DOHH2 (cell line): ENCODE results near the gene PYGB.

ENCODE experiments used
- EZH2phosphoT487 ChIP-seq: fragments of 200-600 bp; sonication (generic); IDR thresholded peaks from 2 replicates; pipeline ENCODE4 v1.6.1; 2017; ENCODE audit warnings: borderline replicate concordance, mild to moderate bottlenecking, antibody characterized with exemption, low read length, moderate library complexity, mixed read lengths
- TF ChIP-seq, protein P1 (sequence below): fragments of 200-600 bp; sonication (generic); IDR thresholded peaks from one replicate; pipeline ENCODE4 v1.5.1; 2014; ENCODE audit warnings: antibody characterized with exemption, mild to moderate bottlenecking, low read depth, low read length; ENCODE audit not compliant: poor library complexity, severe bottlenecking

DNA sequence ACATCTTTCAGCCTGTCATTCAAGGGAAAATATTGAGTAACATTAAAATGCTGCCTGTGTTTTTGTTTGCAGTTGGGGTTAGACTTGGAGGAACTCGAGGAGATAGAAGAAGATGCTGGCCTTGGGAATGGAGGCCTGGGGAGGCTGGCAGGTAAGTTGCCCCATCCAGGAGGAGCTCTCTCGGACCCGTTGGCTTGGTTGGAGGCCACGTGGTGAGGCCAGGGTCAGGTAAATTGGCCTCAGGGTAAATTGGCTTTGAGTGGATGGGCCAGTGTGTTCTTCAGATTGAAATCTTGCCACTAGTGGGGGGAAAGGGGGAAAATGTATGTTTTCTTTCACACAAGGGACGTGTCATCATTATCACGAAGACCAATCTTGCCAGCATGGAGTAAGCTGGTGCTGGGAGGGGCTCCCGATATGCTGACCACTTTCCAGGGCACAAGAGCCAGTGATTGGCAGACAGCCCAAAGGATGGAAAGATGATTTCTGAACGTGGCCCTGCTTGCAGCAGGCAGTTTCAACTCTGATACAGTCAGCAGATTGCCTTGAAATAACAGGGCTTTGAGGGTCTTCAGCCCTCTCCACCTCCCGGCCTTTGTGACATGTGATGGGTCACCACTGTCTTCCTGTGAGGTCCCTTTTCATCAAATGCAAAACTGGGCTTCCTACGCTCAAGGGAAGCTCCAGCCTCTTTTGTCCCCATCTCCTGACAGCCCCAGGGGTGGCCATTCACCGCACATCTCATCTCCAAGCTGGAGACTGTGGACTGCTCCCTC lies 21.4 kb downstream of the PYGB start:
- TF ChIP-seq, protein P1, sequence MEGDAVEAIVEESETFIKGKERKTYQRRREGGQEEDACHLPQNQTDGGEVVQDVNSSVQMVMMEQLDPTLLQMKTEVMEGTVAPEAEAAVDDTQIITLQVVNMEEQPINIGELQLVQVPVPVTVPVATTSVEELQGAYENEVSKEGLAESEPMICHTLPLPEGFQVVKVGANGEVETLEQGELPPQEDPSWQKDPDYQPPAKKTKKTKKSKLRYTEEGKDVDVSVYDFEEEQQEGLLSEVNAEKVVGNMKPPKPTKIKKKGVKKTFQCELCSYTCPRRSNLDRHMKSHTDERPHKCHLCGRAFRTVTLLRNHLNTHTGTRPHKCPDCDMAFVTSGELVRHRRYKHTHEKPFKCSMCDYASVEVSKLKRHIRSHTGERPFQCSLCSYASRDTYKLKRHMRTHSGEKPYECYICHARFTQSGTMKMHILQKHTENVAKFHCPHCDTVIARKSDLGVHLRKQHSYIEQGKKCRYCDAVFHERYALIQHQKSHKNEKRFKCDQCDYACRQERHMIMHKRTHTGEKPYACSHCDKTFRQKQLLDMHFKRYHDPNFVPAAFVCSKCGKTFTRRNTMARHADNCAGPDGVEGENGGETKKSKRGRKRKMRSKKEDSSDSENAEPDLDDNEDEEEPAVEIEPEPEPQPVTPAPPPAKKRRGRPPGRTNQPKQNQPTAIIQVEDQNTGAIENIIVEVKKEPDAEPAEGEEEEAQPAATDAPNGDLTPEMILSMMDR = no peak
- TF ChIP-seq EZH2phosphoT487 = no peak
